Neural cell (in vitro differentiated cells): Measurements from ENCODE around the gene TFDP1.

Source experiments
- CTCF ChIP-seq: fragments of 450-650 bp; IDR thresholded peaks from 2 replicates; pipeline ENCODE4 v1.5.1; 2014; ENCODE audit warnings: antibody characterized with exemption, mild to moderate bottlenecking, moderate library complexity; ENCODE audit not compliant: poor library complexity, severe bottlenecking
- EP300 ChIP-seq: fragments of 450-650 bp; conservative IDR thresholded peaks from 2 replicates; pipeline ENCODE4 v1.6.1; 2014; ENCODE audit warnings: antibody characterized with exemption, mild to moderate bottlenecking, moderate library complexity; ENCODE audit not compliant: poor library complexity, severe bottlenecking
- EZH2 ChIP-seq: fragments of 200-600, 300-800 bp; shearing (Covaris generic), sonication (generic); IDR thresholded peaks from 2 replicates; pipeline ENCODE4 v1.6.1; 2014; ENCODE audit warnings: antibody characterized with exemption, low read length, borderline replicate concordance, mild to moderate bottlenecking; ENCODE audit not compliant: insufficient read depth, poor library complexity, severe bottlenecking
- MXI1 ChIP-seq: fragments of 450-650 bp; conservative IDR thresholded peaks from 2 replicates; pipeline ENCODE4 v1.6.1; 2014; ENCODE audit warnings: antibody characterized with exemption, mild to moderate bottlenecking; ENCODE audit not compliant: poor library complexity, severe bottlenecking
- POLR2AphosphoS5 ChIP-seq: IDR thresholded peaks from 2 replicates; pipeline ENCODE4 v1.6.1; 2012

GRCh38 chr13:113610266-113610665 lies 25.7 kb downstream of the TFDP1 start:
- no peak for TF ChIP-seq EZH2
- TF ChIP-seq POLR2AphosphoS5, result no peak
- no peak for TF ChIP-seq CTCF
- no peak for TF ChIP-seq MXI1
- TF ChIP-seq EP300, result no peak
